ENCODE measurements around the gene HK3.

The HK3 gene

GRCh38 chr5:176847148-176847547 is 52.0 kb downstream of the HK3 start:
- no peak for DNase-seq

- DNase-seq, result no peak
Observed at GRCh38 chr5:176846335-176847140, 52.6 kb downstream of the HK3 start.

- no peak for DNase-seq
Observed at GRCh38 chr5:176845392-176845713, 53.8 kb downstream of the HK3 start.

GRCh38 chr5:176844706-176845391 is 54.3 kb downstream of the HK3 start:
- DNase-seq, result no peak

GRCh38 chr5:176844281-176844680 is 54.9 kb downstream of the HK3 start:
- no peak for DNase-seq

GRCh38 chr5:176843673-176844072 is 55.5 kb downstream of the HK3 start:
- no peak for DNase-seq

- peak; percentile 39 to 48 for DNase-seq
Observed at GRCh38 chr5:176837707-176838115, 61.4 kb downstream of the HK3 start.

- DNase-seq, result no peak
Observed at GRCh38 chr5:176836811-176837706, 62.1 kb downstream of the HK3 start.

GRCh38 chr5:176835918-176836317 is 63.2 kb downstream of the HK3 start:
- no peak for DNase-seq

- no peak for DNase-seq
Observed at GRCh38 chr5:176833286-176833685, 65.9 kb downstream of the HK3 start.

- DNase-seq, result no peak
Observed at GRCh38 chr5:176832162-176832561, 67.0 kb downstream of the HK3 start.

- no peak for DNase-seq
Observed at GRCh38 chr5:176831425-176831824, 67.7 kb downstream of the HK3 start.

GRCh38 chr5:176830995-176831423 is 68.1 kb downstream of the HK3 start:
- DNase-seq, result no peak
